ENCODE measurements around the gene PSMD13.

Gene PSMD13

GRCh38 chr11:291281-292210 is 54.8 kb downstream of the PSMD13 start:
- ChIA-PET CTCF (interaction anchor here (3.4 to 9.1 kb wide), 2 partner anchors 14 to 40 kb away, joined by 10 to 68 read pairs; partner anchors contain the start of gene IFITM2), POLR2A (no interaction called here)
- no peak for DNase-seq (ENCODE audit: low read depth, low spot score)
- TF ChIP-seq, protein P1, sequence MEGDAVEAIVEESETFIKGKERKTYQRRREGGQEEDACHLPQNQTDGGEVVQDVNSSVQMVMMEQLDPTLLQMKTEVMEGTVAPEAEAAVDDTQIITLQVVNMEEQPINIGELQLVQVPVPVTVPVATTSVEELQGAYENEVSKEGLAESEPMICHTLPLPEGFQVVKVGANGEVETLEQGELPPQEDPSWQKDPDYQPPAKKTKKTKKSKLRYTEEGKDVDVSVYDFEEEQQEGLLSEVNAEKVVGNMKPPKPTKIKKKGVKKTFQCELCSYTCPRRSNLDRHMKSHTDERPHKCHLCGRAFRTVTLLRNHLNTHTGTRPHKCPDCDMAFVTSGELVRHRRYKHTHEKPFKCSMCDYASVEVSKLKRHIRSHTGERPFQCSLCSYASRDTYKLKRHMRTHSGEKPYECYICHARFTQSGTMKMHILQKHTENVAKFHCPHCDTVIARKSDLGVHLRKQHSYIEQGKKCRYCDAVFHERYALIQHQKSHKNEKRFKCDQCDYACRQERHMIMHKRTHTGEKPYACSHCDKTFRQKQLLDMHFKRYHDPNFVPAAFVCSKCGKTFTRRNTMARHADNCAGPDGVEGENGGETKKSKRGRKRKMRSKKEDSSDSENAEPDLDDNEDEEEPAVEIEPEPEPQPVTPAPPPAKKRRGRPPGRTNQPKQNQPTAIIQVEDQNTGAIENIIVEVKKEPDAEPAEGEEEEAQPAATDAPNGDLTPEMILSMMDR (IDR thresholded peaks at IDR 0.05; ENCODE audit: insufficient read depth, low read length, missing control alignments) = no peak
- no peak overlapping the region for H3K4me3 ChIP-seq (ENCODE audit: low read depth, low read length)

DNA sequence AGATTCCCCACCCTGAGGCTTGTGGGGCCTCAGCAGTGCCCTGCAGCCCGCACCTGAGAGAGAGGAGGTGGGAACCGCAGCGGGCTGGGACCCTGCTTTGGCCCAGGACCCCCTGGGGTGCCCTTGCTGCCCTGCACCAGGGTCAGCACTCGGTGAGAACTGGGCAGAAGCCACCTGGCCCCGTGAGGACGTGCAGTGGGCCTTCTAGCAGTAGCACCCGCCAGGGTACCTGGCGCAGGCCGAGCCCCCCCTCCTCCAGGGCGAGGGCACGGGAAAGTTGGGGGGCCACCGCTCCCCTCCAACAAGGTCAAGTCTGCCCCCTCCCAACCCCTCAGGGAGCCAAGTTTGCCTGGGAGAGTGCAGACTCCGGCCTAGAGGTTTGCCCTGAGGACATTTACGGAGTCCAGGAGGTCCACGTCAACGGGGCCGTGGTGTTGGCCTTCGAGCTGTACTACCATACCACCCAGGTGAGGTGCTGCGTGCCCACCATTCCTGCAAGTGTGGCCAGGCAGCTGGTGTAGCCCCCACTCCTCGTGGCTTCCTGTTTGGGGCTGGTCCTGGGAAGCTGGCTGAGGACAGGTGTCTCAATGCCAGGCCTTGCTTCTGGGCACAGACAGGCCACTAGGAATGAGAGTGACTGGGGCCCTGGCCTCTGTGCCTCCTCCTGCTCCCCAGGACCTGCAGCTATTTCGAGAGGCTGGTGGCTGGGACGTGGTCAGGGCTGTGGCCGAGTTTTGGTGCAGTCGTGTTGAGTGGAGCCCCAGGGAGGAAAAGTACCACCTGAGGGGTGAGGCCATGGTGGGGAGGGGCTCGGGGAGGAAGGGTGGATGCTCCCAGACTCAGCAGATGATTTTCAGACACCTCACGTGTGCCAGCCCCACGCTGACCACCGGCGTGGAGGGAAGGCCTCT is 55.7 kb downstream of the PSMD13 start:
- no peak for DNase-seq (ENCODE audit: low read depth, low spot score)
- CTCF ChIA-PET = interaction anchor here (9.1 kb wide), 1 partner anchor 13 kb away, joined by 68 read pairs; the partner anchor contains the start of gene IFITM2
- TF ChIP-seq, protein P1 (IDR thresholded peaks at IDR 0.05; ENCODE audit: insufficient read depth, low read length, missing control alignments) = no peak

GRCh38 chr11:293271-293851 is 56.6 kb downstream of the PSMD13 start:
- DNase-seq (ENCODE audit: low read depth, low spot score) = no peak
- H3K4me3 ChIP-seq (ENCODE audit: low read depth, low read length) = no peak overlapping the region
- TF ChIP-seq, protein P1 (IDR thresholded peaks at IDR 0.05; ENCODE audit: insufficient read depth, low read length, missing control alignments) = no peak
- CTCF ChIA-PET = interaction anchor here (1.0 to 9.1 kb wide), 2 partner anchors 12 to 19 kb away, joined by 3 to 68 read pairs; partner anchors contain the start of gene IFITM2
- POLR2A ChIA-PET = no interaction called here

More for the DNA sequence above, 55.7 kb downstream of the PSMD13 start:
- POLR2A ChIA-PET = no interaction called here
- H3K4me3 ChIP-seq (ENCODE audit: low read depth, low read length) = no peak overlapping the region

DNA sequence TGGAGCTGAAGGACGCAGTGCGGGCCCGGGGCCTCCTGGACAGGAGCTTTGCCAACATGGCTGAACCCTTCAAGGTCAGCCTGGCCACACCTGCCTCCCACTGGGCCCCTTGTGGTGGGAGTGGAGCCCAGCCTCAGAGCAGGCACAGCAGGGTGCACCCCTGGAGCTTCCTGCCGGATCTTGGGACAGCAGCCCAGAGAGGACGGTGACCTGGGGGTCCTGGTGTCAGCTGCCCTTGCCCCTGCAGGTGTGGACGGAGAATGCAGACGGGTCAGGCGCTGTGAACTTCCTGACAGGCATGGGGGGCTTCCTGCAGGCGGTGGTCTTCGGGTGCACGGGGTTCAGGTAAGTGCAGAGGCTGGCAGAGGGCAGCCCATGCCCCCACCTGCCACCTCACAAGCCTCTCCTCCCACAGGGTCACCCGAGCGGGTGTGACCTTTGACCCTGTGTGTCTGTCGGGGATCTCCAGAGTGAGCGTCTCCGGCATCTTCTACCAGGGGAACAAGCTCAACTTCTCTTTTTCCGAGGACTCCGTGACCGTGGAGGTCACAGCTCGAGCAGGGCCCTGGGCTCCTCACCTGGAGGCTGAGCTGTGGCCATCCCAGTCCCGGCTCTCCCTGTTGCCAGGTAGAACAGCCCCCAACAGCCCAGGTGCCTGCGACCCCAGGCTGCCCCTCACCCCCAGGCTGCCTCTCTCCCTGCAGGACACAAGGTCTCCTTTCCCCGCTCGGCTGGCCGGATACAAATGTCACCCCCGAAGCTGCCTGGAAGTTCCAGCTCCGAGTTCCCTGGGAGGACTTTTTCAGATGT is 57.3 kb downstream of the PSMD13 start:
- TF ChIP-seq, protein P1 (IDR thresholded peaks at IDR 0.05; ENCODE audit: insufficient read depth, low read length, missing control alignments) = no peak
- CTCF ChIA-PET = interaction anchor here (0.7 to 9.1 kb wide), 3 partner anchors 12 to 19 kb away, joined by 3 to 68 read pairs (median 3); partner anchors contain the start of gene IFITM2
- no peak for DNase-seq (ENCODE audit: low read depth, low spot score)
- POLR2A ChIA-PET = no interaction called here
- H3K4me3 ChIP-seq (ENCODE audit: low read depth, low read length) = no peak overlapping the region

- TF ChIP-seq, protein P1 (IDR thresholded peaks at IDR 0.05; ENCODE audit: insufficient read depth, low read length, missing control alignments) = no peak
- no peak for DNase-seq (ENCODE audit: low read depth, low spot score)
- ChIA-PET POLR2A (no interaction called here), CTCF (interaction anchor here (9.1 kb wide), 1 partner anchor 11 kb away, joined by 68 read pairs; the partner anchor contains the start of gene IFITM2)
- no peak overlapping the region for H3K4me3 ChIP-seq (ENCODE audit: low read depth, low read length)
Measured at GRCh38 chr11:294780-295179, 58.0 kb downstream of the PSMD13 start.
